HG02798 (cell line): ENCODE data around the gene CARD19.

Source experiments
- ATAC-seq: cut with Tn5 transposase; IDR thresholded peaks from one replicate; pipeline ENCODE4 v1.9.1; 2021; ENCODE audit warnings: mild to moderate bottlenecking; ENCODE audit not compliant: unreplicated experiment, poor library complexity

Gene CARD19

DNA sequence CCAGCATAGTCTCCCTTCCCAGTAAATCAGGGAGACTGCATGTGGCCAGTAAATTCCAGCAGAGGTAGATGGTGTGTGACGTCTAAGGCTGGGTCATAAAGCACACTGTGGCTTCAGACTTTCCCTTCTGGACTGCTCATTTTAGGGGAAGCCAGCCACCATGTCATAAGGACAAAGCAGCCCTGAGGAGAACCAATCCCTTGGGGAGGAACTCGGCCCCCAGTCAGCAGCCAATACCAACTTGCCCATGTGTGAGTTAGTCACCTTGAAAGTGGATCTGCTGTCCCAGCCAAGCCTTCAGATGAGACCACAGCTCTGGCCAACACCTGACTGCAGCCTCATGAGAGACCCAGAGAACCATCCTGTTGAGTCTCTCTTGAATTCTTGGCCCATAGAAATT, 52.7 kb downstream of the CARD19 start:
- ATAC-seq = no peak

DNA sequence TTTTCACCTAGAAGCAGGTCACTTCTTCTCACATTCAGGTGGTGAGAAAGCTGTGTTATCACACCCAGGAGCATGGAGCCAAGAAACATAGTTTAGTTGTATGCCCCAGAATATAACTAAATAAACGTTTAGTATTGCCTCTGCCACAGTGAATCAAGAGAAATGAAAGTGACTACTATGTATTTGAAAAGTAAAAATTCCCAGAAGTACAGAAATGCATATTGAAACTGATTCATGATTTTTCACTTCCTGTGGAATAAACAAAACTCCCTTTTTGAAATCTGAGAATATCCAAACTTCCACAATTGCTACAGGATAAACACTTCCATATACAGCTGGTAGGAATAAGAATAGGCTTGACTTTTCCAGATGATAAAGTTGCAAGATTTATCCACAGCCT, 53.3 kb downstream of the CARD19 start:
- no peak for ATAC-seq

DNA sequence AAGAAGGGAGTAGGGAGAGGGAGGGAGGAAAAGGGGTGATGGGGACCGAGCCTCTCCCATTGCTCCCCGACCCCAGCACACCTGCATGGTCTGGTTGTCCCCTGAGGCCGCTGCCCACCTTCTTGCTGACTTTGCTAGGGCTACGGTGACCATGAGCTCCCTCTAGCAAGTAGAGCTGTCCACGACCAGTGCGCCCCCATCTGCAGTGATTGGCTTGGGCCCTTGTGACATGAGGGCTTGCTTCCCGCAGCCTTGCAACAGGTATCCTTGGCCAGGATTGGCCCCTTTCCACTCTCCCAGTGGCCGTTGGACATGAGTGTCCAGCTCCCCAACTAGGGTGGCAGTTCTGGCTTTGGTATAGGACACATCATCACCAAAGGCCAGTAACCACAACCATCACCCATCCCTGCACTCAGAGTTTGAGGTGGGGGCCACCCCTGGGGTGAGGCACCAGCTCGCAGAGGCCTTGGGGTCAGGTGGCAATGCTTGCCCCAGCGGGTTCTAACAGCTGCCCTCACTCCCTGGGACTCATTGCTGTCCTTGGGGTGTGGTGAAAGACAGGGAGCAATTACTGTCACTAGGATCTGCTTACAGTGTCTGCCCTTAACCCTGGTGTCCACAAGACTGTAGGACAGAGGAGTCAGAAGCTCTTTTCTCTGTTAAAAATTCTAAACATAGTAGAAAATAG, 55.2 kb downstream of the CARD19 start:
- no peak for ATAC-seq

DNA sequence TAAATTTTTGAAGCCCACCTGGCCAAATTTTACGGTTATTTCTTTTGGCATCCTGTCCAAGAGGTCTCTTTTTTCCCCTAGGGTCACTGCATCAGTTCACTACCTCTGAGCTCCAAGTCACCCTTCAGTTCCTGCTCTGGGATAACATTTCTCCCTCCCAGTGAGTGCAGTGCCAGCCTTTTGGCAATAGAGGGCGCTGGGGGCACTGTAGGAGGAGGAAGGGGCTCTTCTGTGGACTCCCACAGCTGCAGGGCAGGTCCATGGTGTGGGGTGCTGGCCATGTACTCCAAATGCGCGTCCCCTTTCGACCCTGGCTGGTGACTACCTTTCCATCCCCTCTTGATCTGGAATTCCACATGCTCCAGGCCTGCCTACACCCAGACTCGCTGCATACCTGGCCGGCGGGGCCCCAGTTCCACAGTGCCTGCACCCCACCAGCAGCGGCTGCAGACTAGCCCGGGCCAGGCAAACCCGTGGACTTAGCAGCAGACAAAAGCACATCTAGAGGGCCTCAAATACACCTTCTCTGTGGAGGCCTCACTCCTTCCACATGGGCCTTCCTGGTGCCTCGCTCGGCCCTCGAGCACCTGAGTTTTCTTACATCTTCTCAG, 58.4 kb downstream of the CARD19 start:
- ATAC-seq = no peak

DNA sequence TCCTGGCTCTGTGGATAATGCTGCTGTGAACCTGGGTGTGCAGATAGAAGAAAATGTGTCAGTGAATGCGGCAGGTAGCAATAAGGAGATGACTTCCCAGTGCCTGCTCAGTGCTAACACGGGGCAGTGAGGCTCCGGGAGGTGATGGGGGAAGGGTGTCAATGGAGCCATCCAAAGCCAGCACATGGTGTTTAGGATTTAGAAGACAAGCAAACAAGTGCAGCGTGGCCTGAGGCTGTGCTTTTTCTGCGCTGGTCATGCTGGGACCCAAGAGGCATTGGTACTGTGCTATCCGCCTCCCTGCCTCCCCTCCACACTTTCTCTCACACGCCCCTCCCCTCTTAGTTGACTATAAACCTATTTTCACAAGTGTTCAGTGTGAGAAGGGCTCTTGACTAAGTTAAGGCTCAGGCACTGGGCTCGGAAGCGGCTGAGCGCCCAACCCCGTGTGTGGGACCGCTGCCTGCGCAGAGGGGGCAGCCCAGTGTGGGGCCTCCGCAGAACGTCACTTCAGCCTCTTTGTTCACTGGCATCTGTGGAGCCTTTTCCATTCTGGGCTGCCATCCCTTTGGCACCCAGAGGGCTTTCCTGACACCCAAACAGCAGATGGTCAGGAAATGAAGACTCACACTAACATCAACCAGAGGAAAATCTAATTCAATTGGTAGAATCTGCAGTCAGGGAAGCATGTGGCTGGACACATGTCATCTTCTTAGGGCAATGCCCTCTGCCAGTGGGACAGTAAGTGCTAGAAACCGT, 59.9 kb downstream of the CARD19 start:
- no peak for ATAC-seq

DNA sequence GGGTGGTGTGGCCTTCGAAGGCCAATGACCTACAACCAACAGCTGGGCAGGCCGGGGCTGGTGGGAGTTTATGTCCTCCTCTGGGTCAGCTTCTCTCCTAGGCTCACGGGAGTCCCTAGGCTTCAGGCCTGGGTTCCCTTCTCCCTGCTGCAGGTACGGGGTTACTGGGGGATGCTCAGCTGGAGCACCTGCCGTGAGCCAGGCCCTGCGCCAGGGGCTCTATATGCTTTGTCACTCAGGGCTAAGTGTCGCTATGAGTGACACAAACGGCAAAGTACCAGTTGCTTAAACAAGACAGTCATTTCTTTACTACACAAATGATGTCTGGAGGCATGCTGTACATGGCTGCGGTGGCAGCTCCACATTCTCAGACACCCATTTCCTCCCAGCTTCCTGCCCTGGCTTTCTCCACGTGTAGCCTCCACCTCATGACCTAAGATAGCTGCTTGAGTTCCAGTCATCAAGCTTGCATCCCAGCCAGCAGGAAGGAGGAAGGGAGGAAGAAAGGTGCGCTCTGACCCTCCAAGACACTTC, 60.5 kb downstream of the CARD19 start:
- ATAC-seq = no peak

DNA sequence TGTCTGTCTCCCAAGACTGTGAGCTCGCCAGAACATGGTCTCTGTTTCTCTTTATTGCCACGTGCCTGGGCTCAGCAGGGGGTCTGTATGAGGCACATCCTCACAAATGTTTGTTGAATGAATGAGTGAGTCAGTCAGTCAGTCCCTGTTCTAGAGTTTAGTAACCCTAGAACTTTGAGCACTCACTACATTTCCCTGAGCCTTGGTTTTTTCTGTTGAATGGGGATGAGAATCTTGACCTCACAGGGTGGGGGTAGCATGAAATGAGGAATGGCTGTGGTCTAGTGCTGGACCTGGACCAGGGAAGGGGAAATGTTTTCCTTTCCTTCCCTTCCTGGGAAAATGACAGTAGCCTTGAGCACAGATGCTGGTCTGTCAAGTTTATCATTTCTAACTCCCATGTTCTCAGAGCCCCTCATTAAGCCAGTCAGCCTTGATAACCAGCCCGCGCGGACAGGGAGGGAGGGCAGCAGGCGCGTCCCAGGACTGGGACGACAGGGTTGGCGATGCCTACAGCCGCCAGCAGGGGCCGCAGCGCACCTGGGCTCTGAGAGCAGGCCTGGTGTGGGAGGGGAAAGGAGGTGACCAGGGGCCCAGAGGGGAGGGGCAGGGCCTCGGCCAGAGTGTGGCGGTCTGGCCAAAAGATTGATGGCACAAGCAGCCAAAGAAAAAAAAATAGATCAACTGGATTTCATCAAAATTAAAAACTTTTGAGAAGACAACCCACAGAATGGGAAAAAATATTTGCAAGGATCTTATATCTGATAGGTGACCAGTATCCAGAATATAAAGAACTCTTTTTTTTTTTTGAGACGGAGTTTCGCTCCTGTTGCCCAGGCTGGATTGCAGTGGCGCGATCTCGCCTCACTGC, 63.8 kb downstream of the CARD19 start:
- ATAC-seq = peak; percentile 89

DNA sequence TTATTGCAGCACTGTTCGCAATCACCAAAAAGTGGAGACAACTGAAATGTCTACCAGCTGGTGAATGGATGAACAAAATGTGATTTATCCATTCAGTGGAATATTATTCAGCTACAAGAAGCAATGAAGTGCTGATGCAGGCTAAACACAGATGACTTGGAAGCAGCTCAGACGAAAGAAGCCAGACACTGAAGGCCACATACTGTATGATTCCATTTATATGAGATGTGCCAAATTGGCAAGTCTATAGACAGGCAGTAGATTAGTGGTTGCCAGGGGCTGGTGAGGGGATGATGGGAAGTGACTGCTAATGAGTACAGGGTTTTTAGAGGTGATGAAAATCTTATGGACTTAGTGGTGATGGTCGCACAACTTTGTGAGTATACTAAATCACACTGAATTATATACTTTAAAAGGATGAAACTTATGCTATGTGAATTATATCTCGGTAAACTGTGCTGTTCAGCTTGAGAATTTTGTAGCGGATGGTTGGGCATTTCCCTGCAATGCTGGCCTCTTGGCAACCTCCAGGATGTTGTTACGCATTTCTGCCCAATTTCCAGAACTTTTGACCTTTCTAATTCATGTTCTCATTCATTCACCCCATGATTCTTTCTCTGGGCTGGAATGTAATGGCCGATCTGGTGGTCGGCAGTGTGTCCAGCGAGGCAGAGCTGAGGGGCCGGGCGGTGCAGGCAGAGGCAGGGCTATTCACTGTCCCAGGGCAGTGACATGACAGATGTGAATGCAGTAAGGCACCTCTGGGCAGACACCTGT, 66.0 kb downstream of the CARD19 start:
- ATAC-seq = no peak
